Measurements from ENCODE around the gene SFPQ.
"Not testable (repeated sequence)": the region's sequence is repeated elsewhere in the genome, so short reads cannot be mapped to it uniquely, and the experiment has no call there.

Gene SFPQ

GRCh38 chr1:35192853-35193664 is at the start of gene SFPQ:
SFPQ (minus strand) TSS chr1:35193145; CDS start chr1:35193049, 96 bp downstream.
- peak; percentile 97 for DNase-seq (ENCODE audit: low spot score)
- Histone ChIP-seq H3K4me3 (peak within 1 kb of the TSS; percentile 99), H3K27ac (peak within 1 kb of the TSS; percentile 99 to 100)
- TF ChIP-seq CTCF (IDR thresholded peaks at IDR 0.05): no peak

GRCh38 chr1:35236772-35237171 is 43.8 kb upstream of the SFPQ start:
- DNase-seq (ENCODE audit: low spot score); H3K4me3 ChIP-seq; H3K27ac ChIP-seq: not testable (repeated sequence)

- DNase-seq (ENCODE audit: low spot score): no peak
- no peak for TF ChIP-seq CTCF (IDR thresholded peaks at IDR 0.05)
- H3K27ac ChIP-seq: no peak overlapping the region
- no peak overlapping the region for H3K4me3 ChIP-seq
These were observed 38.3 kb upstream of the SFPQ start for GRCh38 chr1:35231287-35231686.

GRCh38 chr1:35229587-35230360 is 36.8 kb upstream of the SFPQ start:
- Histone ChIP-seq H3K4me3 (no peak overlapping the region), H3K27ac (no peak overlapping the region)
- no peak for TF ChIP-seq CTCF (IDR thresholded peaks at IDR 0.05)
- no peak for DNase-seq (ENCODE audit: low spot score)

GRCh38 chr1:35226546-35226945 is 33.6 kb upstream of the SFPQ start:
- Histone ChIP-seq H3K27ac (no peak overlapping the region), H3K4me3 (no peak overlapping the region)
- DNase-seq (ENCODE audit: low spot score): no peak
- no peak for TF ChIP-seq CTCF (IDR thresholded peaks at IDR 0.05)

- DNase-seq (ENCODE audit: low spot score): no peak
These were observed 30.2 kb upstream of the SFPQ start for GRCh38 chr1:35223084-35223630.

More at GRCh38 chr1:35223084-35223630, 30.2 kb upstream of the SFPQ start:
- TF ChIP-seq CTCF (IDR thresholded peaks at IDR 0.05): no peak
- Histone ChIP-seq H3K4me3 (no peak overlapping the region), H3K27ac (no peak overlapping the region)

All from coronary artery (tissue), 2 donors.